A673 (cell line): Measurements from ENCODE around the gene ADAM12.

Experiments
- EZH2 ChIP-seq: fragments of 200-600 bp; sonication (generic); IDR thresholded peaks from 2 replicates; pipeline ENCODE4 v1.6.1; 2017; ENCODE audit warnings: borderline replicate concordance, low read depth, mild to moderate bottlenecking, mixed read lengths, antibody characterized with exemption, low read length; ENCODE audit not compliant: poor library complexity, severe bottlenecking
- TF ChIP-seq, protein P1 (sequence below): fragments of 300-800, 200-600 bp; sonication (generic); conservative IDR thresholded peaks from 2 replicates; pipeline ENCODE4 v1.5.1; 2017; ENCODE audit warnings: low read depth, mild to moderate bottlenecking, antibody characterized with exemption, low read length, moderate library complexity, mixed read lengths

DNA sequence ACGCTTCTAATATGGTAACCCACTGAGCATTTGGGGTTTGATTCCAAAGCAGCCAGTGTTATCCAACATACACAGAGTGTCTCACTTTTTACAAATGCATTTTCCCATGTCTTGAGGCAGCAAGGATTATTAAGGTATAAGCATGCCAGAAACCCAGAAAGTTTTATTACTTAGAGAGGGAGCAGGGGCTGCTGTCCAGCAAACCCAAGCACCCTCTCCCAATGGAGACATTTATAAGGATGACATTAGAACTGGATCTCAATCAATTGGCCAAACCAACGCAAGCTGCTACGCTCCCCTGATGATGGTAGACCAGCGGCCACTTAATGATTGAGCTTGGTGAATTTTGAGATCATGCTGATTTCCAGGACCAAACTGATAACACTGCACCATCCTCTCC is 315.7 kb downstream of the ADAM12 start:
- TF ChIP-seq, protein P1, sequence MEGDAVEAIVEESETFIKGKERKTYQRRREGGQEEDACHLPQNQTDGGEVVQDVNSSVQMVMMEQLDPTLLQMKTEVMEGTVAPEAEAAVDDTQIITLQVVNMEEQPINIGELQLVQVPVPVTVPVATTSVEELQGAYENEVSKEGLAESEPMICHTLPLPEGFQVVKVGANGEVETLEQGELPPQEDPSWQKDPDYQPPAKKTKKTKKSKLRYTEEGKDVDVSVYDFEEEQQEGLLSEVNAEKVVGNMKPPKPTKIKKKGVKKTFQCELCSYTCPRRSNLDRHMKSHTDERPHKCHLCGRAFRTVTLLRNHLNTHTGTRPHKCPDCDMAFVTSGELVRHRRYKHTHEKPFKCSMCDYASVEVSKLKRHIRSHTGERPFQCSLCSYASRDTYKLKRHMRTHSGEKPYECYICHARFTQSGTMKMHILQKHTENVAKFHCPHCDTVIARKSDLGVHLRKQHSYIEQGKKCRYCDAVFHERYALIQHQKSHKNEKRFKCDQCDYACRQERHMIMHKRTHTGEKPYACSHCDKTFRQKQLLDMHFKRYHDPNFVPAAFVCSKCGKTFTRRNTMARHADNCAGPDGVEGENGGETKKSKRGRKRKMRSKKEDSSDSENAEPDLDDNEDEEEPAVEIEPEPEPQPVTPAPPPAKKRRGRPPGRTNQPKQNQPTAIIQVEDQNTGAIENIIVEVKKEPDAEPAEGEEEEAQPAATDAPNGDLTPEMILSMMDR, result no peak
- TF ChIP-seq EZH2, result no peak
